Panc1 (cell line): ENCODE data around the gene NDUFS7. TPM values are rescaled to one million over a fixed set of nuclear protein-coding genes. Genes with fewer than 3 reads are reported as not detected.

ENCODE experiments used
- ATAC-seq: fragments of 200-7000 bp; cut with Tn5 transposase; 2 replicates; pipeline ENCODE4 v1.9.1; 2020; ENCODE audit warnings: mild to moderate bottlenecking, moderate library complexity
- BruUV-seq: library from RNA; stranded (reverse); fragments of 400-500 nt; replicated peaks from 2 replicates; lab custom pipeline; 2021; lab: Mats Ljungman, UMichigan
- CTCF ChIA-PET: fragments of 300-600 bp; sonication (Branson Sonifier 250); formaldehyde crosslinking; loops from one replicate; lab custom pipeline; 2022; ENCODE audit warnings: antibody characterized with exemption; lab: Charles Lee
- POLR2A ChIA-PET: fragments of 300-600 bp; sonication (Branson Sonifier 250); formaldehyde crosslinking; loops from one replicate; lab custom pipeline; 2022; ENCODE audit warnings: antibody characterized with exemption; lab: Charles Lee
- DNase-seq: peaks from one replicate; pipeline ENCODE4 v3.0.0-alpha.2; 2010; ENCODE audit warnings: low read depth, low spot score
- H3K27ac ChIP-seq: 2 replicates; pipeline ENCODE4 v1.5.1; 2011; ENCODE audit warnings: mild to moderate bottlenecking, low read length, inconsistent platforms
- H3K27me3 ChIP-seq: fragments of 200-500 bp; sonication (Bioruptor generic); 2 replicates; pipeline ENCODE4 v1.6.0; 2014; ENCODE audit warnings: low read length, inconsistent platforms; ENCODE audit not compliant: control insufficient read depth, insufficient read depth
- H3K36me3 ChIP-seq: fragments of 200-500 bp; sonication (Bioruptor generic); 2 replicates; pipeline ENCODE4 v1.5.1; 2014; ENCODE audit warnings: inconsistent platforms, mild to moderate bottlenecking, low read length, moderate library complexity; ENCODE audit not compliant: control insufficient read depth, insufficient read depth
- H3K4me1 ChIP-seq: 2 replicates; pipeline ENCODE4 v1.5.1; 2011; ENCODE audit warnings: inconsistent platforms, mild to moderate bottlenecking, low read length, moderate library complexity; ENCODE audit not compliant: control insufficient read depth, insufficient read depth
- H3K4me3 ChIP-seq, 2 experiments: 2 replicates each; pipeline ENCODE4 v1.5.1; 2011 to 2012; ENCODE audit warnings: low read depth in 2 of 2, low read length in 2 of 2, mild to moderate bottlenecking in 2 of 2, inconsistent platforms in 1 of 2, moderate library complexity in 1 of 2
- H3K9me3 ChIP-seq: fragments of 200-500 bp; sonication (Bioruptor generic); 2 replicates; pipeline ENCODE4 v1.5.1; 2014; ENCODE audit warnings: low read depth, mild to moderate bottlenecking, inconsistent platforms, low read length, moderate library complexity; ENCODE audit not compliant: control insufficient read depth, insufficient read depth
- CTCF ChIP-seq: fragments of 450-650 bp; IDR thresholded peaks from 2 replicates; pipeline ENCODE4 v1.5.1; 2017; ENCODE audit warnings: mild to moderate bottlenecking
- REST ChIP-seq, 2 experiments: IDR thresholded peaks; 2 replicates each; pipeline ENCODE4 v1.6.1; 2011 to 2012; ENCODE audit warnings: low read depth in 2 of 2, control low read depth in 1 of 2, low read length in 1 of 2, mild to moderate bottlenecking in 1 of 2, moderate library complexity in 1 of 2; ENCODE audit not compliant: insufficient read depth in 1 of 2
- TCF7L2 ChIP-seq: IDR thresholded peaks from 2 replicates; pipeline ENCODE4 v1.6.1; 2011; ENCODE audit warnings: mild to moderate bottlenecking, low read depth, low read length, inconsistent platforms
- in situ Hi-C: cut with HindIII; loops from 2 replicates; pipeline ENCODE4 v1.10.0; 2016; ENCODE audit warnings: low sequenced_read_pairs, low pct_unique_long_range_greater_than_20kb
- intact Hi-C: fragments of 100-400 bp; cut with micrococcal nuclease; formaldehyde crosslinking; loops from one replicate; pipeline ENCODE4 v1.10.0; 2022; ENCODE audit not compliant: unreplicated experiment
- total RNA-seq: library from RNA; stranded (reverse); gene quantifications from one replicate; pipeline ENCODE4 v1.2.1, GENCODE V29; 2021; ENCODE audit not compliant: unreplicated experiment

The NDUFS7 gene
- total RNA-seq, 1 experiment from 2014 or later = 73.0 TPM

- ChIA-PET CTCF (no interaction called here), POLR2A (no interaction called here)
- BruUV-seq = no TSS peak
- Histone ChIP-seq H3K9me3 (no peaks in the 10 kb centered on the region), H3K4me1 (peaks cover 15% of the 10 kb centered on the region), H3K36me3 (no peaks in the 10 kb centered on the region), H3K27me3 (no peaks in the 10 kb centered on the region), H3K4me3 (no peak overlapping the region), H3K27ac (no peak overlapping the region)
- no peak for DNase-seq
- intact Hi-C loops = no loop called here
- in situ Hi-C loops = no loop called here
- no peak for TF ChIP-seq CTCF
- no peak for ATAC-seq
Measured at GRCh38 chr19:1392407-1392806, 8.7 kb downstream of the NDUFS7 start.

GRCh38 chr19:1392939-1393530, 9.3 kb downstream of the NDUFS7 start:
- in situ Hi-C loops = no loop called here
- Histone ChIP-seq H3K4me3 (no peak overlapping the region), H3K9me3 (no peaks in the 10 kb centered on the region), H3K4me1 (peaks cover 15% of the 10 kb centered on the region), H3K36me3 (no peaks in the 10 kb centered on the region), H3K27ac (no peak overlapping the region), H3K27me3 (no peaks in the 10 kb centered on the region)
- intact Hi-C loops = no loop called here
- TF ChIP-seq CTCF = no peak
- TF ChIP-seq TCF7L2 = no peak
- TF ChIP-seq REST (IDR thresholded peaks at IDR 0.05; ENCODE audit: insufficient read depth in 1 of 2, low read depth in 2 of 2, low read length in 1 of 2) = no peak
- DNase-seq (no peak), ATAC-seq (no peak)
- ChIA-PET CTCF (no interaction called here), POLR2A (no interaction called here)
- BruUV-seq = no TSS peak

GRCh38 chr19:1393841-1394240, 10.1 kb downstream of the NDUFS7 start:
- CTCF ChIA-PET = no interaction called here
- Histone ChIP-seq H3K4me1 (peaks cover 15% of the 10 kb centered on the region), H3K27me3 (no peaks in the 10 kb centered on the region), H3K4me3 (no peak overlapping the region), H3K9me3 (no peaks in the 10 kb centered on the region), H3K36me3 (no peaks in the 10 kb centered on the region), H3K27ac (no peak overlapping the region)
- no TSS peak for BruUV-seq
- no peak for TF ChIP-seq TCF7L2
- in situ Hi-C loops (no loop called here), intact Hi-C loops (no loop called here)
- ATAC-seq (no peak), DNase-seq (no peak)
- POLR2A ChIA-PET = no interaction called here
